Neural crest cell (in vitro differentiated cells): Measurements from ENCODE around the gene SLC52A1. TPM values are rescaled to one million over a fixed set of nuclear protein-coding genes. Genes with fewer than 3 reads are reported as not detected.
"Not testable (repeated sequence)": the region's sequence is repeated elsewhere in the genome, so short reads cannot be mapped to it uniquely, and the experiment has no call there.

Experiments
- DNase-seq: peaks from one replicate; pipeline ENCODE4 v3.0.0; 2021; ENCODE audit warnings: low read depth, mixed read lengths, low spot score
- H3K27ac Mint-ChIP-seq: one replicate; pipeline ENCODE4 v1.8.0; 2021; ENCODE audit warnings: mild to moderate bottlenecking, mixed read lengths; ENCODE audit not compliant: unreplicated experiment
- H3K27me3 Mint-ChIP-seq: 2 replicates; pipeline ENCODE4 v1.8.0; 2021; ENCODE audit warnings: low read depth, mild to moderate bottlenecking, mixed read lengths
- H3K36me3 Mint-ChIP-seq: 2 replicates; pipeline ENCODE4 v1.8.0; 2021; ENCODE audit warnings: low read depth, mild to moderate bottlenecking, mixed read lengths
- H3K4me1 Mint-ChIP-seq: 2 replicates; pipeline ENCODE4 v1.8.0; 2021; ENCODE audit warnings: mixed read lengths
- H3K4me3 Mint-ChIP-seq: one replicate; pipeline ENCODE4 v1.8.0; 2021; ENCODE audit warnings: mild to moderate bottlenecking, mixed read lengths
- H3K9me3 Mint-ChIP-seq: 2 replicates; pipeline ENCODE4 v1.8.0; 2021; ENCODE audit warnings: mixed read lengths
- long read RNA-seq: library from polyadenylated mRNA; unstranded; transcript quantifications from one replicate; pipeline ENCODE4 v2.0.0, GENCODE V29; 2020
- total RNA-seq: library from RNA; stranded (reverse); gene quantifications from 2 replicates; pipeline ENCODE4 v1.2.1, GENCODE V29; 2021
- TF ChIP-seq, protein P1 (sequence below): fragments of 200-600 bp; sonication (generic); conservative IDR thresholded peaks from 2 replicates; pipeline ENCODE4 v1.5.0; 2021; ENCODE audit warnings: antibody characterized with exemption, mild to moderate bottlenecking

The SLC52A1 gene
- total RNA-seq, result not detected in 2 replicates
- long read RNA-seq, result 0 reads

DNA sequence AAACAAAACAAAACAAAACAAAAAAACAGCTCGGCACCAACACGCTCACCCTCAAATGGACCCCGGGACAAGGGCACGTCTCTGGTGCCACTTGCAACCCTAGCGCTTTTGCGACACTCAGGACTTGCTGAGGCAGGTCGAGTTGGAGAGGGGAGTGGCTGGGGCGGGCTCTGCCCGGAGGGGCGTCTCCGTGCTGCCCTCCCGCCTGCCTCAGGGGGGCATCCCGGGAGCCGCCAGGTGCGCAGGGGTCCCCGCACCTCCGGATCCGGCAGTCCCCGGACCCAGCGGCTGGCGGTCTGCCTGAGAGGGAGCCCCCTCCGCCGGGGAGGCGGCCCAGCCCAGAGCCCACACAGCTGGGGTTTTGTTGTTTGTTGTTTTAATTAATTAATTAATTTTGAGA, at the start of gene SLC52A1:
Gene SLC52A1 (minus strand): TSS at position 112 of the 400 bp plus-strand sequence. CDS start 820 bp downstream, outside the sequence.
- DNase-seq, result no peak
- TF ChIP-seq, protein P1, sequence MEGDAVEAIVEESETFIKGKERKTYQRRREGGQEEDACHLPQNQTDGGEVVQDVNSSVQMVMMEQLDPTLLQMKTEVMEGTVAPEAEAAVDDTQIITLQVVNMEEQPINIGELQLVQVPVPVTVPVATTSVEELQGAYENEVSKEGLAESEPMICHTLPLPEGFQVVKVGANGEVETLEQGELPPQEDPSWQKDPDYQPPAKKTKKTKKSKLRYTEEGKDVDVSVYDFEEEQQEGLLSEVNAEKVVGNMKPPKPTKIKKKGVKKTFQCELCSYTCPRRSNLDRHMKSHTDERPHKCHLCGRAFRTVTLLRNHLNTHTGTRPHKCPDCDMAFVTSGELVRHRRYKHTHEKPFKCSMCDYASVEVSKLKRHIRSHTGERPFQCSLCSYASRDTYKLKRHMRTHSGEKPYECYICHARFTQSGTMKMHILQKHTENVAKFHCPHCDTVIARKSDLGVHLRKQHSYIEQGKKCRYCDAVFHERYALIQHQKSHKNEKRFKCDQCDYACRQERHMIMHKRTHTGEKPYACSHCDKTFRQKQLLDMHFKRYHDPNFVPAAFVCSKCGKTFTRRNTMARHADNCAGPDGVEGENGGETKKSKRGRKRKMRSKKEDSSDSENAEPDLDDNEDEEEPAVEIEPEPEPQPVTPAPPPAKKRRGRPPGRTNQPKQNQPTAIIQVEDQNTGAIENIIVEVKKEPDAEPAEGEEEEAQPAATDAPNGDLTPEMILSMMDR, result no peak
- Mint-ChIP-seq H3K4me1 (peaks cover 5% of the 10 kb centered on the region), H3K27ac (no peak within 1 kb of the TSS), H3K9me3 (peaks cover 4% of the 10 kb centered on the region), H3K36me3 (no peaks in the 10 kb centered on the region), H3K27me3 (peaks cover 44% of the 10 kb centered on the region), H3K4me3 (no peak within 1 kb of the TSS)

DNA sequence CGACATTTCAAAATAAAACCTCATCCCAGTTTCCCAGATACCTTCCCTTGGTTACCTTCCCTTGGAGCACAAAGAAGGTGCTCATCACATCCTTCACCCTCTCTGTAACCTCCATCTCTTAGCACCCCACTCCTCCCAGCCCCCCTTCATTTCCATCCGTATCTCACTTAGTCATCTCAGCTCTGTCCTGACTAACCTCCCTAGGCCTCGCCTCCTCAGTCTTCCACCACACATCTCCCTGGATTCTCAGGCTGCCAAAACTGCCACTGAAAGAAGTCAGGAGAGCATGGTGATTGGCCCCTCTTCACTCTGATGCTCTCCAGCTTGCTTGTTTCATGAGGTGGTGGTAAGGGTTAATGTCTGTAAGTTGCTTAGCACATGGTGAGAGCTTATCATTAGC, 45.4 kb upstream of the SLC52A1 start:
- Mint-ChIP-seq H3K36me3 (peaks cover 4% of the 10 kb centered on the region), H3K4me1 (no peaks in the 10 kb centered on the region), H3K27me3 (no peaks in the 10 kb centered on the region), H3K27ac (no peak overlapping the region), H3K9me3 (peaks cover 5% of the 10 kb centered on the region), H3K4me3 (no peak overlapping the region)
- TF ChIP-seq, protein P1, result no peak
- DNase-seq, result no peak

DNA sequence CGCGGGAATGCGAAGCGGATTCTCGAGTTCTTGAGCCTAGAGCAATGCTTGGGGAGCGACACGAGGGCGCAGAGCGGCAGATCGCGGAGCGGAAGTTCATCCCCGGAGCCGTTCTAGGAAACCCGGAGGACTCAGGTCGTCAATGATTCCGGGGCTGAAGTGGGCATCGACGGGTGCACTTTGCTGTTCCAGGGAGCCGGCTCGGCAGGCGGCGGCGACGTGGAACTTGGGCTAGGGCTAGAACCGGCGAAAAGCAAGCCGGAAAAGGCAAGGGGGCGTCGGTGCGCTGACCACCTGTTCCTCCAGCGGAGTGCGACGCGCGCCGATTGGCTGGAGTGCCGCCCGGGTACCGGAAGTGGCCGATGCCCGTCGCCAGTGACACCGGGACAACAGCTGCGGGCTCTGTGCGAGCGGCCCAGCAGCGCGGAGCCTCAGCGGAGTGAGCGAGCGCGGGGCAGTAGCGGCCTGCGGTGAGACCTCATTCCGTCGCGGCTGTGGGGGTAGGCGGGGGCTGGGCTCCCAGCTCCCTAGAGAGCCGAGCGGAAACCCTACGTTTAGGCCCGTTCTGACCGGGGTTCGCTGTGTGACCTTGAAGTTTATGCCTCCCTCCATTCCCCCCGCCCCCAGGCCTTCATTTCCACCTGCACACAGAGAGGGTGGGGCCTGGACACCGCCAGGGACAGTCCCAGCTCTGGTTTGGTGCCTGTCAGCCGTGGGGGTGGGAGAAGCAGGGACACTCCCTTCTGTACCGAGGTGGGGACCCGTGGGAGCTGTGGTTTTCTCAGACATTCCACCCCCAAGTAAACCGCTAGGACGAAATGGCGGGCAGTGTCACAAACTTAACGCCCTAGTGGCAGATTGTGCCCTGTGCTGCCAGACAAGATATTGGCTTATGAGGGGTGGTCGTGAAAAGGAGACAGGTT, 43.1 kb upstream of the SLC52A1 start, which contains the start of gene ZFP3:
Gene ZFP3 (plus strand): TSS at position 362 of the 923 bp plus-strand sequence. CDS start 13,038 bp downstream, outside the sequence.
- no peaks in the 10 kb centered on the region for H3K36me3 Mint-ChIP-seq

DNA sequence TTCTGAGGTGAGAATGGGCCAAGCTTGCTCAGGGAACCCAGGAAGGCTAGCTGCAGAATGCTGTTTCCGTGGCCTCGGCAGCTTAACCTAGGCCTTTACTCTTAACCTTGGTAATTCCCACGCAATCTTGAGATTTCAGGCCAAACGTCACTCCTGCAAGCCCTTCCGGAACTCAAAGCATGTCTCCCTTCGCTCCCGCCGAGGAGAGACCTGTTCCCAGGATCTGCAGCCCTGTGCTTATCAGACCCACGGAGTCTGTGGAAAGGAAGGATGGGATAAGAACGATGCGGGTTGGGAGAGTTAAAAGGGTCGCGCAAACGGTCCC, 42.5 kb upstream of the SLC52A1 start:
- Mint-ChIP-seq H3K27ac (no peak overlapping the region), H3K4me3 (no peak overlapping the region), H3K36me3 (no peaks in the 10 kb centered on the region), H3K27me3 (no peaks in the 10 kb centered on the region), H3K4me1 (peaks cover 4% of the 10 kb centered on the region), H3K9me3 (no peaks in the 10 kb centered on the region)
- TF ChIP-seq, protein P1, result no peak
- no peak for DNase-seq

More for the DNA sequence above, 43.1 kb upstream of the SLC52A1 start, which contains the start of gene ZFP3:
- H3K9me3 Mint-ChIP-seq, result no peaks in the 10 kb centered on the region
- TF ChIP-seq, protein P1, result no peak
- no peak within 1 kb of the TSS for H3K27ac Mint-ChIP-seq
- H3K27me3 Mint-ChIP-seq, result no peaks in the 10 kb centered on the region
- H3K4me3 Mint-ChIP-seq, result no peak within 1 kb of the TSS
- peaks cover 4% of the 10 kb centered on the region for H3K4me1 Mint-ChIP-seq
- no peak for DNase-seq

DNA sequence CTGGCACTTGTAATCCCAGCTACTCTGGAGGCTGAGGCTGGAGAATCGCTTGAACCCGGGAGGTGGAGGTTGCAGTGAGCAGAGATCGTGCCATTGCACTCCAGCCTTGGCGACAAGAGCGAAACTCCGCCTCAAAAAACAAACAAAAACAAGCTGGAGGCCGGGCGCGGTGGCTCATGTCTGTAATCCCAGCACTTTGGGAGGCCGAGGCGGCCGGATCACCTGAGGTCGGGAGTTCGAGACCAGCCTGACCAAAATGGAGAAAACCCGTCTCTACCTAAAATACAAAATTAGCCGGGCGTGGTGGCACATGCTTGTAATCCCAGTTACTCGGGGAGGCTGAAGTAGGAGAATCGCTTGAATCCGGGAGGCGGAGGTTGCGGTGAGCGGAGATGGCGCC, 42.0 kb upstream of the SLC52A1 start:
- not testable (repeated sequence) for H3K27ac Mint-ChIP-seq, H3K9me3 Mint-ChIP-seq, H3K4me3 Mint-ChIP-seq, DNase-seq, H3K36me3 Mint-ChIP-seq, H3K27me3 Mint-ChIP-seq, H3K4me1 Mint-ChIP-seq

DNA sequence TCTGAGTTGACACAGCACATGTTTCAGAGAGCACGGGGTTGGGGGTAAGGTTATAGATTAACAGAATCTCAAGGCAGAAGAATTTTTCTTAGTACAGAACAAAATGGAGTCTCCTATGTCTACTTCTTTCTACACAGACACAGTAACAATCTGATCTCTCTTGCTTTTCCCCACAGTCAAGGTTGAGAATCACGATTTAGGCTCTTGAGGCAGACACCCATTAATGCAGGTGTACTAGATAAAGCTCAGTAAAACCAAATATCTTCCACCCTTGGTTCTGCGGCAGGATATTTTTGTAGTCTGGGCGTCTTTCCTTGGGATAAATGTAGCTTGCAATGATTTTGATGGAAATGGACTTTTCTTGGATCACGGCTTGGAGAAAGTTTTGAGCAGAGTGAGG, 40.2 kb upstream of the SLC52A1 start:
- DNase-seq, H3K4me1 Mint-ChIP-seq, H3K27ac Mint-ChIP-seq, H3K9me3 Mint-ChIP-seq, H3K4me3 Mint-ChIP-seq, H3K36me3 Mint-ChIP-seq, H3K27me3 Mint-ChIP-seq: not testable (repeated sequence)
